GM12801 (cell line): ENCODE measurements around the gene ANKRD22.

ENCODE experiments used
- TF ChIP-seq, protein P1 (sequence below): IDR thresholded peaks from one replicate; pipeline ENCODE4 v1.5.1; 2011; ENCODE audit warnings: control low read depth; ENCODE audit not compliant: insufficient read length; ENCODE audit errors: extremely low read depth

ANKRD22 gene

DNA sequence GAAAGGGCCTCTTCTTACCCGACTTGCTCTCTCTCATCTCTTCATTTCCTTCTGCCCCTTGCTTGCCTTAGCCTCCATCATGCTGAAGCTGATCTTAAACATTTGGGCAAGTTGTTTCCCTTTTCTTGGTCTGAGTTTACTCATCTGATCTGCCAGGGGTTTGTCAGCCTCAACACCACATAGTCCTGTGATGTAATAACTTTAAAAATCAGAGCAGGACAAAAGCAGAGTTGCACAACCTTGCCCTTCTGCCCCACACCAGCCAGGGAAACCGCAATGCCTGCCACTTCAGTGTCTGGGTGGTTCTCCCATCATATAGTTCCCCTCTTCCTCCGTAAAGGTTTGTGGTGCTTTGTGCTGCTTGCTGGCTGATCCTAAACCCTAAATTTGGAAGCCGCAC, 59.0 kb downstream of the ANKRD22 start:
- TF ChIP-seq, protein P1, sequence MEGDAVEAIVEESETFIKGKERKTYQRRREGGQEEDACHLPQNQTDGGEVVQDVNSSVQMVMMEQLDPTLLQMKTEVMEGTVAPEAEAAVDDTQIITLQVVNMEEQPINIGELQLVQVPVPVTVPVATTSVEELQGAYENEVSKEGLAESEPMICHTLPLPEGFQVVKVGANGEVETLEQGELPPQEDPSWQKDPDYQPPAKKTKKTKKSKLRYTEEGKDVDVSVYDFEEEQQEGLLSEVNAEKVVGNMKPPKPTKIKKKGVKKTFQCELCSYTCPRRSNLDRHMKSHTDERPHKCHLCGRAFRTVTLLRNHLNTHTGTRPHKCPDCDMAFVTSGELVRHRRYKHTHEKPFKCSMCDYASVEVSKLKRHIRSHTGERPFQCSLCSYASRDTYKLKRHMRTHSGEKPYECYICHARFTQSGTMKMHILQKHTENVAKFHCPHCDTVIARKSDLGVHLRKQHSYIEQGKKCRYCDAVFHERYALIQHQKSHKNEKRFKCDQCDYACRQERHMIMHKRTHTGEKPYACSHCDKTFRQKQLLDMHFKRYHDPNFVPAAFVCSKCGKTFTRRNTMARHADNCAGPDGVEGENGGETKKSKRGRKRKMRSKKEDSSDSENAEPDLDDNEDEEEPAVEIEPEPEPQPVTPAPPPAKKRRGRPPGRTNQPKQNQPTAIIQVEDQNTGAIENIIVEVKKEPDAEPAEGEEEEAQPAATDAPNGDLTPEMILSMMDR, result no peak

DNA sequence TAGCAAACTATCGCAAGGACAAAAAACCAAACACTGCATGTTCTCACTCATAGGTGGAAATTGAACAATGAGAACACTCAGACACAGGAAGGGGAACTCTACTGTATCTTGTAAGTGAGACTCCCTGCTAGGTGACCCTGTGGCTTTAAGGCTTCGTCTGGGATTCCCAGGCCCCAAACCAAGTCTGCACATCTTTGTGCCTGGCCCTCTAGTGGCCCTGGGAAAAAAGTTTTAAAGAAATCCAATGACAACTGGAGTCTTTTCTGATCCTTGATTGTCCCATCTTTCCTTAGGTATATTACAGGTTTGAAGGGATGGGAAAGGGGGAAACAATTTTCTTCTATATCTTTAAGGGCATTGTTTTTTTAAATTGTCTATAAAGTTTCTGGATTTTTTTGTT, 59.7 kb downstream of the ANKRD22 start:
- TF ChIP-seq, protein P1, result no peak

DNA sequence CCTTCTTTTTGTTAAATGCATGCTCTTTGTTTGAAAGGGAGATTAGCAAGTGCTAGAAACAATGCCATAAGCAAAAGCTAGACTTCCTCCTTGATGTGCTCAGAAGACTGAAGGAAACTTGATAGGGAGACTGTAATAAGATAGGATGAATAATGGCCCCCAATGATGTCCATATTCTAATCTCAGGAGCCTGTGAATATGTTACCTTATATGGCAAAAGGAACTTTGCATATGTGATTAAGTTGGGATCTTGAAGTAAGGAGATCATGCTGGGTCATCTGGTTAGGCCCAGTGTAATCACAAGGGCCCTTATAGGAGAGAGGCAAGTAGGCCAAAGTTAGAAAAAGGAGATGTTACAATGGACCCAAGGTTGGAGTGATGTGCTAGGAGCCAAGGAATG, 62.7 kb downstream of the ANKRD22 start:
- TF ChIP-seq, protein P1, result no peak

DNA sequence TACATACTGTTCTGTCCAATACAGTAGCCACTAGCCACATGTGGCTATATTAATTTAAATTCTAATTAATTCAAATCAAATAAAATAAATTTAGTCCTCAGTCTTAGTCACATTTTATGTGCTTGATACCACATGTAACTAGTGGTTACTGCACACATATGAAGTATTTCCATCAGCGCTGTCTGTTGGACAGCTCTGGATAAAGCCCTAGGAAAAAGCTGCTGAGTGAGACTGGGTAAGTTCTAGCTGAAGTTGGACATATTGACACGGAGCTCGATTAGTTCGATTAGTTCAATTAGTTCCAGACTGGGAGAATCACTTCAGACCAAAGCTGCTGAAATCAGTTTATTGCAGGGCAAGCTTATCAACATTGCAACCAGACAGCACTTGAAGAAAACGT, 64.2 kb downstream of the ANKRD22 start:
- TF ChIP-seq, protein P1, result no peak

DNA sequence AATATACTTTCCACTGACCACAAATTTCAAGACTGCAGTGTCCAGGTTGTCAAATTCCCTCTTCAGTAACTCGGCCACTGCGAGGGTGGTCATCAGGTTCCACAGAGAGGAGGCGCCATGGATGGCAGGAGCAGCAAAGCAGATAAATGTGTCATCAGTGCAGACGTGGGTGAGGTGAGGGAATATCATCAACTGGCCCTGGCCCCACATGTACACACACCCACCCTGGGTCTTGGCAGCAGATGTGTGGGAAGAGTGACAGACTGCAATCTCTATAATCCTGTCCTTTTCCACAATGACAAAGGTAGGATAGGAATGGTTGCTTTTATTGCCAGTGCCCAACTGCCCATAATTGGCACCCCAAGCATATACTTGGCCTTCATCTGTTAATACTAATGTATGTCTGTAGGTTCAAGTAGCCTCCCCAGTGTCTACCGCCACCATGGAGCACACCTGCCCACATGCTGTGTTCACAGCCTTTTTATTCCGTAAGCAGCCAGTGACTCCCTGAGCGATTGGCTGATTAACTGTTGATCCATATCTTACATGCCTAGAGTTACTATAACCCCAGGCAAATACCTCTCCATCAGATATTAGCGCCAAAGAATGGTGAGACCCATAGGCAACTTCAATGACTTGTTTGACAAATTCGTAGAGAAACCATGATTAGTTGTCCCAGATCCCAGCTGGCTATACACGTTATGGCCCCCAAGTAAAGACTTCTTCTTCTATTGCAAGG, 65.4 kb downstream of the ANKRD22 start:
- TF ChIP-seq, protein P1, result no peak

DNA sequence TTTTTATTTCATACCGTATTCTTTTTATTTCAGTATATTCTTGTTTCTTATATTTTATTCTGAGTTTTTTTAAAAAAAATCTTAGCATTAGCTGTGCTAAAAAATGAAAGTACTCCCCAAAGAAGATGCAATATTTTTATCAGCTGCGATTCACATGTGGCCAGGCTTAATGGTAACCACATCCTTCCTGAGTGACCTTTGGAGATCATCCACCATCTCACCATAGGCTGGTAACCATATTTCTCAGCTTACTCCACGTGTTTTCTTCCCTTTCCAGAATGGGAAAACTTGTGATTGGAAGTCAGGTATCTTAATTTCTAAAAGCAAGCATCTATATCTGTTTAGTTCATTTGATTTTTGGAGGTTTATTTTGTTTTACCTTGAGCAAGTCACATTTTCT, 67.9 kb downstream of the ANKRD22 start:
- TF ChIP-seq, protein P1, result no peak

DNA sequence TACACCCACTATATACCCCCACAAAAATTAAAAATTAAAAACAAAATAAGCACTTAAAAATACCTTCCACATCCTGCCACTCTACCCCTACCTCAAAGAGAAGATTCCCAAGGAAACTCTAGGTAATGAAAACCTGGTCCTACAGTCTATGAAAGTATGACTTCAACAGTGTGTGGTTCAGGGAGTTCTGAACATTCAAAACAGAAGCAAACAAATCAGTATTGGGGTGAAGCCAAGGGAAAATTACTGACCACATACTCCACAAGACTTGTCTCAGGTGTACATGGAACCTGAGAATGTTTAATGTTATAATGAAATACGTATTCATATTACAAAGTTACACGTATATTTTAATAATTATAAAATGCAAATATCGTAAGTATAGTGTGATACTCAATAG, 69.4 kb downstream of the ANKRD22 start:
- TF ChIP-seq, protein P1, result no peak

DNA sequence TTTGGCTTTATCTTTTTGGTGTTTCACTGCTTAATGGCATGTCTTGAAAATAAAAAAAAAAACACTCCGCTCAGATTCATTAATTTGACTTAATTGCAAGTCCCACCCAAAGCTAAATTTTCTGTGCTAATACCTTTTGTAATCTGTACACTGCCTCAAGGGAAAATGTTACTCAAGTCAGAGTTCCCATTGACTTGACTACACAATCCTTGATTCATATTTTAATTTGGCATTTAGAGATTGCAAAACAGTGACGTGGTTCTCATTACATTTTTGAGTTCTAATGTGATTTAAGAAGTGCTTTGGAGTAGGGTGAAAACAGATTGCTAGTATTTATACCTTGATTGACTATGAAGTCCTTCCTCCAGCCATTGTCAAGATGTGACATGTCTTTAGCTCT, 70.4 kb downstream of the ANKRD22 start:
- TF ChIP-seq, protein P1, result no peak
